Measurements from ENCODE around the gene TBC1D22A. TPM values are rescaled to one million over a fixed set of nuclear protein-coding genes. Genes with fewer than 3 reads are reported as not detected.

Gene TBC1D22A
- total RNA-seq, 2 donors from 2014 or later, result 21.0 to 27.9 TPM

GRCh38 chr22:47113853-47114415 lies 351.5 kb downstream of the TBC1D22A start:
- Histone ChIP-seq H3K27ac (ENCODE audit: low read depth, low read length) (no peak overlapping the region), H3K36me3 (ENCODE audit: control insufficient read depth, insufficient read depth, low read length) (no peaks in the 10 kb centered on the region), H3K27me3 (ENCODE audit: control insufficient read depth, insufficient read depth, low read length, poor library complexity, severe bottlenecking) (no peaks in the 10 kb centered on the region), H3K4me3 (ENCODE audit: low read length) (no peak overlapping the region), H3K9me3 (ENCODE audit: control insufficient read depth, low read length) (no peaks in the 10 kb centered on the region), H3K4me1 (ENCODE audit: control insufficient read depth, insufficient read depth, low read length) (no peaks in the 10 kb centered on the region), H3K9ac (ENCODE audit: extremely low read depth, low read length, poor library complexity, severe bottlenecking) (no peak overlapping the region)
- no peak for TF ChIP-seq CTCF (conservative IDR thresholded peaks at IDR 0.05)
- no peak overlapping the region for H3K27ac Mint-ChIP-seq
- H3K4me3 Mint-ChIP-seq, result no peak overlapping the region
- WGBS, 2 experiments (ENCODE audit: insufficient coverage in 1 of 2, insufficient read length in 1 of 2), result 96 to 100% methylated on average over 2 to 8 of the region's 8 CpGs
- no peaks in the 10 kb centered on the region for H3K9me3 Mint-ChIP-seq
- no peaks in the 10 kb centered on the region for H3K27me3 Mint-ChIP-seq (ENCODE audit: insufficient read depth)
- H3K4me1 Mint-ChIP-seq, result peaks cover 9% of the 10 kb centered on the region
- peaks cover 13% of the 10 kb centered on the region for H3K36me3 Mint-ChIP-seq (ENCODE audit: low read depth)
- DNase-seq, result no peak

GRCh38 chr22:47114813-47115517 lies 352.5 kb downstream of the TBC1D22A start:
- no peak overlapping the region for H3K27ac Mint-ChIP-seq
- no peaks in the 10 kb centered on the region for H3K36me3 ChIP-seq (ENCODE audit: control insufficient read depth, insufficient read depth, low read length)
- H3K27me3 ChIP-seq (ENCODE audit: control insufficient read depth, insufficient read depth, low read length, poor library complexity, severe bottlenecking), result no peaks in the 10 kb centered on the region
- no peaks in the 10 kb centered on the region for H3K4me1 ChIP-seq (ENCODE audit: control insufficient read depth, insufficient read depth, low read length)
- H3K27me3 Mint-ChIP-seq (ENCODE audit: insufficient read depth), result no peaks in the 10 kb centered on the region
- no peaks in the 10 kb centered on the region for H3K9me3 ChIP-seq (ENCODE audit: control insufficient read depth, low read length)
- peaks cover 9% of the 10 kb centered on the region for H3K4me1 Mint-ChIP-seq
- no peak overlapping the region for H3K4me3 ChIP-seq (ENCODE audit: low read length)
- DNase-seq, result no peak
- 87 to 88% methylated on average over 9 to 19 of the region's 20 CpGs for WGBS, 2 experiments (ENCODE audit: insufficient coverage in 1 of 2, insufficient read length in 1 of 2)
- TF ChIP-seq CTCF (conservative IDR thresholded peaks at IDR 0.05), result no peak
- H3K9me3 Mint-ChIP-seq, result no peaks in the 10 kb centered on the region
- no peak overlapping the region for H3K9ac ChIP-seq (ENCODE audit: extremely low read depth, low read length, poor library complexity, severe bottlenecking)
- peaks cover 14% of the 10 kb centered on the region for H3K36me3 Mint-ChIP-seq (ENCODE audit: low read depth)
- H3K4me3 Mint-ChIP-seq, result no peak overlapping the region
- no peak overlapping the region for H3K27ac ChIP-seq (ENCODE audit: low read depth, low read length)

- no peaks in the 10 kb centered on the region for H3K9me3 ChIP-seq (ENCODE audit: control insufficient read depth, low read length)
- no peak overlapping the region for H3K9ac ChIP-seq (ENCODE audit: extremely low read depth, low read length, poor library complexity, severe bottlenecking)
- no peaks in the 10 kb centered on the region for H3K9me3 Mint-ChIP-seq
- 84 to 88% methylated on average over 12 to 14 of the region's 14 CpGs for WGBS, 2 experiments (ENCODE audit: insufficient coverage in 1 of 2, insufficient read length in 1 of 2)
- no peak overlapping the region for H3K27ac ChIP-seq (ENCODE audit: low read depth, low read length)
- H3K27me3 Mint-ChIP-seq (ENCODE audit: insufficient read depth), result no peaks in the 10 kb centered on the region
- H3K4me3 Mint-ChIP-seq, result no peak overlapping the region
- no peak for TF ChIP-seq CTCF (conservative IDR thresholded peaks at IDR 0.05)
- peaks cover 13% of the 10 kb centered on the region for H3K36me3 Mint-ChIP-seq (ENCODE audit: low read depth)
- H3K27ac Mint-ChIP-seq, result no peak overlapping the region
- H3K36me3 ChIP-seq (ENCODE audit: control insufficient read depth, insufficient read depth, low read length), result no peaks in the 10 kb centered on the region
- DNase-seq, result no peak
- H3K4me1 Mint-ChIP-seq, result peaks cover 9% of the 10 kb centered on the region
- no peaks in the 10 kb centered on the region for H3K4me1 ChIP-seq (ENCODE audit: control insufficient read depth, insufficient read depth, low read length)
- H3K27me3 ChIP-seq (ENCODE audit: control insufficient read depth, insufficient read depth, low read length, poor library complexity, severe bottlenecking), result no peaks in the 10 kb centered on the region
- H3K4me3 ChIP-seq (ENCODE audit: low read length), result no peak overlapping the region
Measured at GRCh38 chr22:47115518-47115890, 353.1 kb downstream of the TBC1D22A start.

Measured in endodermal cell (in vitro differentiated cells).